Activated gamma-delta T cell (primary cell): ENCODE results near the gene SLC4A7.
"Not testable (repeated sequence)": the region's sequence is repeated elsewhere in the genome, so short reads cannot be mapped to it uniquely, and the experiment has no call there.

Experiments
- DNase-seq: peaks from one replicate; lab custom pipeline; 2025; lab: John Stamatoyannopoulos, UW

The SLC4A7 gene

DNA sequence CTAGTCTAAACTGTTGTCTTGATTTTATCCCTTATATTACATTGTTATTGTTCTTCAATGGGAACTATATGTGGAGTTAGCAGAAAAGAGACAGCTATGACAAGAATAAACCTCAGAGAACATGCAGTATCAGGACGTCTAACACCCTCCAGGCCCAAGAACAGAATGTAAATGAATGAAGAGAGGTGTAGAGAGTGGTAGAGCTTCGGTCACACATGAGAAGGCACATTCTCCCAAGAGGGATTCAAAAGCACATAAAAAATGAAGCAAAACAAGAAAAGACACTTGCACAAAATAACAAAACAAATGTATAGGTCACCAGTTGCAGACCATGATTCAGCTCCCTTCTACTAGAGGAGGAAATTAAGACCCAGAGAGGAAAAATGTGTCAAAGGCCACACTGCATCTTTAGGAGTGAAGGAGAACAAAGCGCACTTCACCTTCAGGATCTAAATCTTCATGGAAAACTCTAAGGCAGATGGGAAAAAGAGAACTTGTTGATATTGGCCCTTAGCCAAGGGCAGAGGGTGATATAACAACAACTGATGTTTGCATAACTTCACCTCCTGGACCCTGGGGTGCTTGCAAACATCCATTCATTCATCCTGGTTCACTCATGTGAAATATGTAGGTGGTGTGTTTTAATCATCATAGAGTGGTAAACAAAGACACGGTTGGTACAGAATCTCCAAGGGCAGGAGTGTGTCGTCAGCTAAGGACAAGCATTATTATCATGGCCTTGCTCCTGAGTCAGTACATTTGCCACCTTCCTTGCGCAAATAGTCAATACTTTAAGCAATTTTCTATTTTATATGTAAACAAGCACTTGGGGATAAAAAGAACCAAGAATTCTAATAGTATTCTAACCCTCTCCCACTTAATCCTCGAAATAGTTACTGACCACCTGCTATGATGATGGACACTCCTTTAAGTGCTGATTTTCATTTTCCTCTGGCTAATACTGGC, 123.8 kb downstream of the SLC4A7 start:
- DNase-seq: no peak

DNA sequence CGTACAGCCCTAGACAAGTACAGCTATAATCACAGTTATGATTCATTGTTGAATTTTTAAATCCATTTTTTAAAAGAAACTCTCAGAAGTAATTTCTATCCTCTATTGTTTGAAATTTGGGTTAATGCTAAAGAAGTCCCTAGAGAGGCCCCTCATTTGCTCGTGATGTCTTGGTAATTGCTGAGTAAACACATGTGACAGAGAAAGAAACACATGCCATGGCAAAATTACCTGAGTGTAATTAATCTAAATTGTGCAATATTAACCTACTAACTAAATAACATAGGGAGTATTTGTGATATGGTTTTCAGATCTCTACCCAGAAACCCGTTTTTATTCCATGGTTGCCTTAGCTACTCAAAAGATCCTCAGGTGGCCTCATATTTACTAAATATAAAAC, 125.8 kb downstream of the SLC4A7 start:
- DNase-seq: no peak

DNA sequence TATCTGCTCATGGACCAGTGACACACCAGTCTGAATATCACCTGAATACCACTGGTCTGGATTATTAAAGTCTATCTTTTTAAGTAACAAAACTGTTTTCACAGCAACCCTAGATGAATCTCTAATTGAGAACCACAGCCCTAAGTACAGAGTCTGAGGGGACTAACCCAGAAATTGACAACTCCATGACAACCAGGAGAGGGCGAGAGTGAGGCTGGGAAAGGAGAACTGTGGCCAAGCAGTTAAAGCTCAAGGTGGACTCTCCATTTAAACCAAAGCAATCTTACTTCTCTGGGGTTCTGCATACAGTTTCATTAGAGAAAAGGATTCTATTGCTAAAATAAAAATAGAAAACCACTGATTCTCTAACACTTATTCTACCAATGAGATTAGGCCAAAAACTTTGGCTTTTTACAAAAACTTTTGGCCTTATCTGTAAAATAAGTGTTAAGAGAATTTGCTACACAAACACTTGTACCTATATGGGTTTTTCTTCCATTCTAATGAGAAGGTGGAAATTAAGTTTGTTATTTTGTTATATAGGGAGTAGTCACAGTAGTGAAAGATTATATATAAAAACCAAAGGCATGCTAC, 126.4 kb downstream of the SLC4A7 start:
- DNase-seq: no peak

DNA sequence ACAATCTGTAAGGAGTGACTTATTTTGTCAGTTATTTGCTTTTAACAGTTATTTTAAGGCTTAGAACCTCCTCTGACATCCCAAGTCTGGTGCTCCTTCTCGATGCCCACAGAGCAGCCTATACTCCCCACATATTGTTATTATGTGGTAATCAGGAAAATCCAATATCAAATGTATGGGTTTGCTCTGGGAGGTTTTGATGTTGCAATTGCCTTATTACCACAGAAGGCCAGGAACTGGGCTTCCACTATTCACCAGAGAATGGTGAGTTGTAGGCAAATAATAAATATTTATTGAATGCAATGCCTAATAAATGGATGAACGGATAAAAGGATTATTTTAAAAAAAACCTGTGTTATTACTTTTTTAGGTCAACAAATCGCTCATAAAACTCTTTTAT, 127.2 kb downstream of the SLC4A7 start:
- no peak for DNase-seq

DNA sequence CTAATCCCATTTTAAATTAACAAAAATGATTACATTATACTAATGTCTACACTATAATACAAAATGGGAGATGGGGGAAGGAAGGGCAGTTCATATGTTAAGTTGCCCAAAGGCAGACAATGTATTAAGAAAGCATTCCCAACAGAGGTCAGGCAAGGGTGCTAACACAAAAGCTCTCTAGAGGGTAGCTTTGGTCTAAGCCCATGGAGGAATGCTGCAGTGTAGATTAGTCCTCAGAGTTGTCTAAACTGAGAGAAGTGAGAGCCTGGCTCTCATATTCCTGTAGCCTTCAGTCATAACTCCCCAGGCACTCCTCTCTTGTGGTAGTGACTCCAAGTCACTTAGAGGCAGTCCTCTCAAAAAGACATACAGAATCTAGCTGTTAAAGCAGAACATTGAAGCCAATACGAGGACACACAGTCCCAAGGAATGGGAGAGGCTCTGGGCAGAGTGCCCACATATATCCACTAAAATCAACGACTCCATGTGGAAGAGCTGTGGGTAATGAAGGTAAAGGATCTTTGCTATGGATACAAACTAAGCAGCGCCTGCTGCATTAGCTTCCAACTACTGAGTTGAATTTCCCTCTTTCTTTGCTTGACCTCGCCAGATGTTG, 129.5 kb downstream of the SLC4A7 start:
- DNase-seq: no peak

DNA sequence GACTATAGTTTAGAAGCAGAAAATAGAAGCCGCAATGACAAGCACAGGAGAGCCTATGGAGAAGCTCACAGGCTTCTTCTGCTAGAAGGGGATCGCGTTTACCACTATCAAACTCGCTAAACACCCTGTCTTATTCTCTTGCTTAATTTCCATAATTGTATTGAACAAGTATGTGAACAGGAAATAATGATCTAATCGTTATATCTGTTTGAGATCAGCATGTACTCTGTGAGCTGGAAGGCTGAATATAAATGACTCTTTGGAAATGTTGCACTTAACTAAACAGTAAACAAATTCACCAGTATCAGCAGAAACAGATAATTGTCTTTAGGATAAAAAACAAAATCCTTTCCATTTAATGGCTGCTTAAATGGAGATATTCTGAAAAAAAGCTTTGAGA, 130.0 kb downstream of the SLC4A7 start:
- DNase-seq: no peak

DNA sequence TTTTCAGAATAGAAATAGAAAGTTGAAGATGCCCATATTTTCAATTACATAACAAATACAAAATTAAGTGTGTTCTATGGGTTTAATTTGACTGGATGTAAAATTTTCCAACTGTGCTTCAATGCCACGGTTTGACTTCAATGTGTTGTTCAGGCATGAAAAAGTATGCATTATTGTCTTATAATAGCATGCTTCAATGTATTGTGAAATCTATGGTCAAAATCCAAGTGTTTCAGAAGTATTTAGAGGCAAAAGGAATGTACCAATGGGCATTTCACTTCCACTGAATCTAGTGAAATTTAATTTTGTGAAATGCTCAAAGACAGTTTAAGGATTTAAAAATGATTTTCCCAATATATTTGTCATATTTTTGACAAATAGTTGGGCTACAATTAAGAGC, 131.0 kb downstream of the SLC4A7 start:
- DNase-seq: no peak

DNA sequence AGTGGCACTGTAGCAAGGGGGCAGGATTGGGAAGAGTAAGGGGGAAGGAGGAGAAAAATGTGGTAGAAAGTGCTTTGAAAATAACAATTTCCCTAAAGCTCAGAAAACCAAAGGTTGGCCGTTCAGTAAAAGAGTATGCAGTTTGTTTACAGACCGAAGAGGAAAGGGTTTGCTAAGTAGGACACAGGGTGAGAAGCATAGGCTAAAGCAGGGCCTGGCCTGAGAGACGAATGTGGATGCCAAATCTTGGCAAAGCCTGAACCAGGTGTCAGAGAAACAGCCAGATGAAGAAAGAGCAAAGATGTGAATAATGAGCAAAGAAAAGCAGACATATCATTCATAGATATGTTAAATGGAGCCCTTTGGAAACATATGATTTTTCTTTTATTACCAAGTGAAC, 132.1 kb downstream of the SLC4A7 start:
- DNase-seq: no peak

DNA sequence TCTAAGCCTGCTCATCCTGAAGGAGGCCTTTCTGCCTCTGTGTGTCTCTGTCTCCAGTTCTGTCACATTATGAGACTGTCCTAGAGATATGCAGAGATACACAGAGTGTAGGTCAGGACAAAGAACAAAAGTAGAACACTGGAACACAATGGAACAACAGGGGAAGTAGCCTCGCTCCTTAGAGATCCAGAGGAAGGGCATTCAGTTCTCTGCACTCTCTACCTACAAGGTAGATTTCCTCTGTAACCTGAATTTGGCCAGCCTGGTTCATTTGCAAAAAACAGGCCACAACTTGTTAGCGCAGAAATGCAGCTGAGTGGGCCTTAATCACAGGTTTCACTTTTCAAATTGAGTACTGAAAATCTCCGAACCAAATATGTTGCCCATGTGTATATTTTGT, 134.4 kb downstream of the SLC4A7 start:
- DNase-seq: no peak

DNA sequence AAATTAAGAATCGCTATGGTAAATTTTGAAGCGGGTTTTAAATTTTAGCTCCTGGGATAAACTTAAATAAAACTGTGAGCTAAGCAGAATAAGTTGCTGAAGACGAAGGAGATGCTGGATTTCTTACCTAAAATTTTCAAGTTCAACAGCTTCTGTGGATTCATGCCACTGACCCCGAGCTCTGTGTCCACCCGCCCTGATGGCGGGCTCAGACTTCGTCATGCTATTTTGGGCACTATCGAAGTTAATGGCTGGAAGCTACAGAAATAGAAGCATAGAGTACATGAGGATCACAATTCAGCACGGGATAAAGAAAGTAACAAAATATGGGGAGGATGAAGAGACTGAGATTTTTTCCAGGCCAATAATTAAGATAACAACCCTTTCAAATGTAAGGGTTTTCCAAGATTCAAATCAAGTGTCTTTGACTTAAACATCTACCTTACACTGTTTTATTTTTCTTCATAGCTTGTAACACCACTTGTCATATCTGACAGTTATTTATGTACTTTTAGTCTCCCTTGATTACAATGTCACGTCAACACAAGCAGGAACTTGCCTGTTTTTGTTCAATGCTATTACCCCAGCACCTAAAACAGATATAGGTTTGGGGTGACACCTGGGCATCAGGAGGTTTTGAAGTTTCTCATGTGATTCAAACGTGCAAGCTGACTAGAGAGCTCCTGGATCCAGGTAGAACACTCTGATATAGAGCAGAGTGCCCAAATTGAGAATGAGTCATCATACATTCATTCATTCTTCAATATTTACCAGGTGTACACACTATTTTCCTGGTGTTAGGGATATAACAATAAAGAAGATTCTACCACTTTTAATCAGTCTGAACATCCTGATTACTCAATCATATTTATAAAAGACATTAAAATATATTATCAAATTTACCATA, 138.0 kb downstream of the SLC4A7 start:
- DNase-seq: no peak

DNA sequence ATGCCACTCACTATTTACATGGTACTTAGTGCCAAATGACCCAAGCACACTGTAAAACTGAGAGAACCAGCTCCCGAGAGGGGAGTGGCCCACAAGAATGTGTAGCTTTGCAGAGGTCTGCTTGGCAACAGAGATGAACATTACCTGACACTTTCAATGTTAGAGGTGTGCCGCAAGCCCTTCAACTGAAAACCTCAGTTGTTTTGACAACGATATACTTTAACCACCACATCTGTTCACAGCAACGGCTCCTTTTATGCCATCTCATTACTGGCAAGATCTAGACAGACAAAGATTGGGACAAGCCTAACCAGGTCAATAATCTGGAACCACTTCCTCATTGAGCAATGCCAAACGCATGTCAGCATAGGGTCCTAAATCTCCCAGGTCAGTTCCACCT, 138.7 kb downstream of the SLC4A7 start:
- DNase-seq: no peak

DNA sequence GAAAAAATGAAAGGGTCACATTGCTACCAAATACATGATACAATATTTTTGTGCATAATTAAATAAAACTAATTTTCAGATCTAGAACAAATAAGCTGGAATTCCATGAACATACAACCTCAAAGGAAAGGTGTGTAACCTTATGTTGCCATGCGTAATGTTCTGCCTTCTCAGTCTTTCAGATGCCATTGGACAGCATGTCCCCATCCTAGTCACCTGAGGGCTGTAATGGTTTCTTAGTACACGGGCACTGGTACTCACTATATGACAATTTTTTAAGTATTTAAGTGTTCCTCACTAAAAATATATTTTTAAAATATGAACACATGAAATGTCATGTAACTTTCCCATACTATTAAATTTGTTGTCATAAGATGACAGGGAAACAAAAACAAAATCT, 139.1 kb downstream of the SLC4A7 start:
- no peak for DNase-seq

DNA sequence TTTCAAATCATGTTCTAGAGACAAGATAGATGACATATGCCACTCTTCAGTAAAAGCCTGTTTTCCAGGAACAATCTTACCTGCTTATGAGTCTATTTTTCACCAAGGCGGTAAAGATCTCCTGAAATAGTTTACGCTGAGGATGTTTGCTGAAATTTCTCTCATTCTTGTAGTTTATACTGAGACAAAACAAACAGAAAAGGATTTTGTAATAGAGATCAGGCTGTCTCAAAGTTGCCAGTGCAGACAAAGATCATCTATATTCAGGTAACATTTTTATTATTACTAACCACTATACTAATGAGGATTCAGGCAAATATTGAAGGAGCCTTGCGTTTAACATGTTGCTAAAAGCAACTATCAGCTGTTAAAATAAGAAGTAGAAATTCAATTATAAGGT, 140.0 kb downstream of the SLC4A7 start:
- DNase-seq: no peak

DNA sequence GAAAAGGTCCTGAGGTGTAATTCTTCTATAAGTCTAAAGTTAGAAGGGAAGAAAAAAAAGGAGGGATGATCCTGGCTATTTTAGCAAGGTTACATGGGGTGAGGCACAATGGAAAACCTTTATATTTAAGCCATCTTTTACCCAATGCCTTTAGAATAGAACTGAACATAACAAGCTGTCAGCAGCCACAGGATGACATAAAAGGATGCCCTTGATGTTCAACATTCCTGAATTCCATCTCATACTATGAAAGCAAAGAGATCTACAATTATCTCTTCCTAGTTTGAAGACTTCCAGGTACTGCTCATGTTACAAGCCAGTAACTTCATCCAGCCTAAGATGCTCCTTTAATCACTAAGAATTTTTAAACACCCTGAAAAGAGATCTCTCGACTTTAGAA, 141.9 kb downstream of the SLC4A7 start:
- no peak for DNase-seq

DNA sequence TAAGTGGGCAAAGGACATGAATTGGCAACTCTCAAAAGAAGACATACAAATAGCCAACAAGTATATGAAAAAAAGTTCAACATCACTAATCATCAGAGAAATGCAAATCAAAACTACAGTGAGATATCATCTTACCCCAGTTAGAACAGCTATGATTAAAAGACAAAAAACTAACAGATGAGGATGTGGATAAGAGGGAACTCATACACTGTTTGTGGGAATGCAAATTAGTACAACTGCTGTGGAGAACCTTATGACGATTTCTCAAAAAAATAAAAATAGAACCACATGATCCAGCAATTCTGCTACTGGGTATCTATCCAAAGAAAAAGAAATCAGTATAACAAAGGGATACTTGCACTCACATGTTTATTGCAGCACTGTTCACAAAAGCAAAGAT, 143.7 kb downstream of the SLC4A7 start:
- no peak for DNase-seq

DNA sequence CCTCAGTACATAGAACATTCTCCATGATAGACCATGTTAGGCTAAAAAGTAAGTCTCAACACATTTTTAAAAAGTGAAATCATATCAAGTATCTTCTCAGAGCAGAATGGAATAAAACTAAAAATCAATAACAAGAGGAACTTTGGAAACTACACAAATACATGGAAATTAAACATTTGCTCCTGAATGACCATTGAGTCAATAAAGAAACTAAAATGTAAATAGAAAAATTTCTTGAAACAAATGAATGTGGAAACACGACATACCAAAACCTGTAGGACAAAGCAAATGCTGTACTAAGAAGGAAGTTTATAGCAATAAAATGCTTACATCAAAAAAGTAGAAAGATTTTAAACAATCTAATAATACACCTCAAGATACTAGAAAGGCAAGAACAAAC, 148.6 kb downstream of the SLC4A7 start:
- DNase-seq: no peak

DNA sequence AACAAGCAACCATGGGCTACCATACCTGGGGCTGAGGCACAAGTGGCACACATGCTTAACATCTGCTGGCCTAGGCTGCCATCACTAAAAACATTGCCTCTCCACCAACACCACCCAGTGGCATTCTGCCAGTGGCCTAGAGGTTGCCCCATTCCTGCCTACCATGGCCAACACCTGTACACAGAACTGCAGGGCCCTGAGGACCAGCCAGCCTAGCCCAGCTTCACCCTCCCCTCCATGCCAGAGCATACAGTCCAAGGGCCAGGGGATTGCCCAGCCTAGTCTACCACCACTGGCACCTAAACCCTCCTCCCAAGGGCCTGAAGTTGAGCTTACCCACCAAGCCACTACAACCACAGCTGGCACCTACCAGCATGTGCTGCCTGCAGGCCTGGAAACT, 150.3 kb downstream of the SLC4A7 start:
- no peak for DNase-seq

DNA sequence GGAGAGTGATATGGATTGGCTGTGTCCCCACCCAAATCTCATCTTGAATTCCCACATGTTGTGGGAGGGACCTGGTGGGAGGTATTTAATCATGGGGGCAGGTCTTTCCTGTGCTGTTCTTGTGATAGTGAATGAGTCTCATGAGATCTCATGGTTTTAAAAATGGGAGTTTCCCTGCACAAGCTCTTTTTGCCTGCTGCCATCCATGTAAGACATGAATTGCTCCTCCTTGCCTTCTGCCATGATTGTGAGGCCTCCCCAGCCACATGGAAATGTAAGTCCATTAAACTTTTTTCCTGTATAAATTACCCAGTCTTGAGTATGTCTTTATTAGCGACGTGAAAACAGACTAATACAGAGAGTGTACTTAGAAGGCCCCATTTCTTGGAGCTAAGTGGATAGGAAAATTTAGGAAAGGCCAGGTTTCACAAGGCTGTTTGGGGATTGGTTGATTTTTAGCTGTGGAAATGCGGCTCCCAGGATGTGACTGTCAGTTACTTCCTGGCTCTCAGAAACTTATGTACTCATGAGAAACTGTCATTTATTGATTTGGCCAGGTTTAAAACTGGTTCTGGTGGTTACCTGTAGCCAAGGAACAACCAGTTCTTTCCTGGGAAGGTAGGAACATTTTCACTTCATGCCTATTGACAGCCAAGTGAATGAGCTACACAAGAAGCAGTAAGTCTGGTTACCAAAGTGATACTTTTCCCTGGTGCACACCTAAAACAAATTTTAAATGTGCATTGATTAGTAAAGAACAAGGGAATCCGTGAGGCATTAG, 155.0 kb downstream of the SLC4A7 start:
- DNase-seq: not testable (repeated sequence)

DNA sequence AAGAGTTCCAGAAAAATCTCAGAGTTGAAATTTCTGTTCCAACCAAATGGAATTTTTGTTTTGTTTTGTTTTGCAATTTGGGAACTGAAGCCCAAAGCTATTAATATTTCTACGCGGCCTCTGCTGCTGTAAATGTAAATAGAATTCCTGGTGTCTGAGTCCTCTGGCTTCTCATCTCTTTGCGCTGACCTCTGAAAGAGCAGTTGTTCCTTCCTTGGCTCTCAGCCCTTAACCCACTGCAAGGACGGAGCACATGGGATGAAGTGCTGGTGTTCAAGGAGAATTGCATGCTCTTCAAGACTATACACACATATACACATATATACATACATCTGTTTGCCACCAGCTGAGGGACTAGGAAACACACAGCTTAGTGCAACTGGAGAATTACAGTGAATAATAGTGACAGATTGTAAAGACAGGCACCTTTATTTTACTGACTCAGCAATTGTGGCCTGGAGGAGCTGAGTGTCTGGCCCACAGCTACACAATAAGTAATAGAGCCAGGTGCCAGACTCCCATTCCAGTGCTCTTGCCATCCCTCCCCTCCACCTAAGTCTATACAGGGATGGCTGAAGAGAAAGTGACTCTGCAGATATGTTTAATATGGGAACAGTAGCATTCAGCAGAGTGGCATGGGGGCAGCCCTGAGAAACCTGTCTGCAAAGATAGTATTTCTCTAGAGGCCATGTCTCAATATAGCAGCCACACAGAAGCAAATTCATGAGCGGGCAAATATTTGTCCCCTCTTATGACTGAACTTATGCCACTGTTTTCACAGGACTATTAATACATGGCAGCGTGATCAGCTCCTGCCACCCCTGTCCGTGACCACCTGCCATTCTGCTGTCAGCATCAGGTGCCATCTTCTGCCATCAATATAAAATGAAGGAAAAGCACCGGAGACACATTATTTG, 157.3 kb downstream of the SLC4A7 start:
- DNase-seq: no peak

DNA sequence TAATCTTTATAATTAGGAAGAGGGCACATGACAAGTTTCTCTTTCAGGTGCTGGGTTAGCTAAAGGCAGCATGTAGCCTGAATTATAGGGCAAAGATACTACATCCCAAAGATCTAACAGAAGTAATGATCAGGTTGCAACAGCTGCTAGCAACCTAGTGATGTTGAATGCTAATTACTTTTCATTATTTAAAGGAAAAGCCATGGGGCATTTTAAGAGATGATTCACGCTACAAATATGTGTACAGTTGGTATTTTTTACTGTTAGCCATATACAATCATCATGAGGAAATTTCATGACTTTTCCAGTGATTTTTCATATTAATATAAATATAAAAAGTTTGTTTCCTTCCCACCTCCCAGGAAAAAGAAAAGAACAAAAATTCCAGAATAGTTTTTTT, 158.0 kb downstream of the SLC4A7 start:
- no peak for DNase-seq
